GM18951 (cell line): Measurements from ENCODE around the gene LRFN4.

Source experiments
- POLR2A ChIP-seq: IDR thresholded peaks from 4 replicates; pipeline ENCODE4 v1.6.1; 2011; ENCODE audit warnings: mild to moderate bottlenecking; ENCODE audit not compliant: insufficient read length, insufficient read depth; ENCODE audit errors: extremely low read depth
- in situ Hi-C: fragments of 300-500 bp; cut with MboI; formaldehyde crosslinking; loops from one replicate; pipeline ENCODE4 v1.12.0; 2022; ENCODE audit warnings: low sequenced_read_pairs, mixed read lengths, inconsistent platforms; ENCODE audit not compliant: unreplicated experiment

The LRFN4 gene

DNA sequence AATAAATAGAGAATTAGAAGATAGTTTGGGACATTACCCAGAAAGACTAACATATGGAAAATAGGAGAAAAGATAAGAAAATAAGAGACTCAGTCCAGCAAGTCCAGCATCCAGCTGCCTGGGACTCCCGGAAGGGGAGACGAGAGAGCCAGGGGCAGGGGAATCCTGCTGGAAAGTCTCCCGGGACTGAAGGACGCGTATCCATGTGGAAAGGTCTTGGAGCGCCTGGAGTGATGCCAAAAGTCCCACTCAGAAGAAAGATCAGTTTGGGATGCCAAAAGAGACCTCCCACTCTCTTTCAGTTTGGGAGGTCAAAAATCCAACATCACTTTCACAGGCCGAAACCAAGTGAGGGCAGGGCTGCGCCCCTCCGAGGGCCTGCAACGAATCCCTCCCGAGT lies 30.7 kb downstream of the LRFN4 start:
- TF ChIP-seq POLR2A = no peak
- in situ Hi-C loops = no loop called here

DNA sequence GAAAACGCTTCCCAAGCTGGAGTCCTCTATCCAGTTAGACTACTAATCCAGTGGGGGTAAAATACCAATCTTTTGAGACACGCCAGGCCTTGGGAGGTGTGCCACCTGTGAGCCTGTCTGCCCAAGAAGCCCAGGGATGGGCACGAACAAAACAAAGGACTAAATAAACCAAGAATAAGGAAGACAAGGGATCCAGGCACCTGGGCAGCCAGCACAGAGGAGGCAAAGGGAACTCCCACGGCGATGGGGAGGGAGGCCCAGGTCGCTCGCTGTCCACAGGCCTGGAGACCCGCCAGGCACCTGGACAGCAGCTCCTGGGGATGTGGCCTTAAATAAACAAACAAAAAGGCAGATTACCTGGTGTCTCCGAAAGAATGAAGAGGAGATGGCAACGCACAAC lies 31.4 kb downstream of the LRFN4 start:
- no peak for TF ChIP-seq POLR2A

DNA sequence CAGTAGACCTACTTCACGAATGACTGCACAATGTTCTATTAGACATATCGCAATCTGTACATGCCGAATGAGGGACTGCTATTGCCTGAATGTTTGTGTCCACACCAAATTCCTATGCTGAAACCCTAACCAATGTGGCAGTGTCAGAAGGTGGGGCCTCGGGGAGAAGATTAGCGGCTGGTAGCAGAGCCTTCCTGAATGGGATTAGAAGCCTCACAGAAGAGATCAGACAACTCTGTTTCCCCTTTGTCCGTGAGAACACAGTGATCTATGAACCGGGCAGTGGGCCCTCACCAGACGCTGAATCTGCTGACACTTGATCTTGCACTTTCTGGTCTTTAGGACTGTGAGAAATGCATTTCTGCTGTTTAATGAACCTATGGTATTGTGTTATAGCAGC lies 33.1 kb downstream of the LRFN4 start:
- in situ Hi-C loops = no loop called here

More for the DNA sequence above, 31.4 kb downstream of the LRFN4 start:
- in situ Hi-C loops = no loop called here

GRCh38 chr11:66891851-66892660 lies 35.2 kb downstream of the LRFN4 start:
- no peak for TF ChIP-seq POLR2A
- in situ Hi-C loops = no loop called here

More for the DNA sequence above, 33.1 kb downstream of the LRFN4 start:
- TF ChIP-seq POLR2A = no peak

DNA sequence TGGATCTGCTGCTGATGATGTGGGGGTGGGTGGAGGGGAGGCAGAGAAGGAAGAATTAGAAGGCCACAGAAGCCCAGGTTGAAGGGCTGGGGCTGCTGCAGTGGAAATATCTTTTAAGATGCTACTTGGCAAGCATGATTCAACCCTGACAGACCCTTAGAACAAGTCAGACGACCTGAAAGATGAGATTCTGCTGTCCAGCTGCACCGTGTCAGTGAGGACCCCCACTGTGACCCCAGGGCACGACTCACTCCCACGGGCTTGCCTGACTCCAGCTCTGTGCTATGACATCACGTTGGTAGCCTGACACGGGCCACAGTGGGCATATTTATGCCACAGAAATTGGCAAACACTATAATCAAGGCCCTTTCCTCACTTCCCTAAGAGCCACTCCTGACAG lies 36.0 kb downstream of the LRFN4 start:
- TF ChIP-seq POLR2A = no peak
- in situ Hi-C loops = no loop called here

DNA sequence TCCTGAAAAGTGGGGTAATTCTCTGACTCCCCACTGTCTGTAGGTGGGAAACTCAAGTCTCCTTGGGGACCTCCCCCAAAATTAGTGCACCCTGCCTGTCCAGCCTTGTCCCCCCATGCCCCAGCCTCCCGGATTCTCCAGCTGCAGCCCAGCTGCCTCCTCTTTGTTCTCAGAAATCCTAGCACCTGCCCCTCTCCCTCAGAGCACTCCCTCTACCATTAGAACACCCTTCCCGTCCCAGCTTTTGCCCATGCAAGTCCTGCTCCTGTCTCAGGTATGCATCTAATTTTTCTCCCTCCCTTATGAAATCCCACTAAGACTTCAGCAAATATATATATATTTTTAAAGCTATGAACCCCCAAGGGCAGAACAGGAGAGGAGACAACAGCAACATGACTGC lies 37.3 kb downstream of the LRFN4 start:
- in situ Hi-C loops = no loop called here
- no peak for TF ChIP-seq POLR2A

DNA sequence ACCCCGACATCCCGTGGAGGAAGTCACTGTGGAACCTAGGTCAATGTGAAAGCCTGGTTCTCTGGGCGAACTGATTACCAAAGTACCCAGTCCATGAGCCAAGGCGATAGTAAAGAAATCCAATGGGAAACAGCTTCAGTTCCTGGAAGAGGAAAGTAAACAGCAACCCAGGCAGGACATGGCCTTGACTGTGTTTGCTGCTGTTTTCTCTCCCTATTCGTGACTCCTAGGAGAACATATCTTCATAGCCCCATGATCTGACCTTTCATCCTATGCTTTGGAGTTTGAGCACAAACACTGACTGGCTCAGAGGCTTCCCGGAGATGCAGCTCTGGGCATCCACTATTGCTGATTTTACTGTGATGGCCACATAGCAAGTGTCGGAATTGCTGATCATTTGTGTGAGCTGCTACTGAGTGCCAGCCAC lies 45.1 kb downstream of the LRFN4 start:
- no peak for TF ChIP-seq POLR2A
- in situ Hi-C loops = no loop called here

DNA sequence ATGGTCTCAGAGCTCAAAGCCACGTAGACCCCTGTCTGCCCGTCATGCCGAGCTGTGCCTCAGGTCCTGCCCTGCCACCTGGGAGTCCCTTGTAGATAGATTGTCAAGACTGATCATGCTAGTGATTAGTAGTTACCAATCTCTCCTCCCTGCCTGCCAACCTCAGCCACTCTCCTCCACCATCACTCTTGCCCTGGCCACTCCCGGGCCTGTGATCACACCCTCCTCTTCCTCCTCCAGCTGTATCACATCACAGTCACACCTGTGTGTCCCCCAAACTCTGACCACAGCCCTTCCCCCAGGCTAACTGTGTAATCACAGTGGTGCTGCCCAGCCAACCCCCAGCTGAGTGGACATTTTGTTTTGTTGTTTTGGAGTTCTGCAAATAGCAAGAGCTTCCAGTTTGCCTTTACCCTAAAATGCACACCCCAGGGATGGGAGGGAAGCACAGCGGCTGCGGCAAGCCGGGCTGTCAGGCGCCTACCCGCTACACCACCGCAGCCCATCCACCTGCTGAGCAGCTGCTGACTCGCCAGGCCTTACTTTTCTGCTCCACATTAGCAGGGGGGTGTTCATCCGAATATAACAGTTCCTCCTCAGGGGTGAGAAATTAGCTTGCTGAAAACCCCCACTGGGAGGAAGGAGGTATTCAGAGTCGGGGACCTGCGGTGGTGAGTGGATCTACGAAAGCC lies 45.8 kb downstream of the LRFN4 start:
- in situ Hi-C loops = no loop called here
- TF ChIP-seq POLR2A = no peak

DNA sequence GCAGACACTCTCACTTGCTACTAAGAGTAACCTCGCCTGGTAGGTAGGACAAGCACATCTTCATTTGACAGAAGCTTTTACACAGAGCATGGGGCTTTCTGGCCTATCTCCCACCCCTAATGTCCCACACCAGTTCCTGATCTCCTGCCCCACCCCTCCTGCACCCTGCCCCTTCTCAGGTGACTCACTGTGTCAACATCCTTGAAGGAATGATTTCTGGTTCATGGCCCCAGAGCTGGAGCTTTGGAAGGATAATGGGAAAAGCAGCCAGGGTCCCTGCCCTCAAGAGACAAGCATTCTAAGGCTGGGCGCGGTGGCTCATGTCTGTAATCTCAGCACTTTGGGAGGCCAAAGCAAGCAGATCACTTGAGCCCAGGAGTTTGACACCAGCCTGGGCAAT lies 47.2 kb downstream of the LRFN4 start:
- no peak for TF ChIP-seq POLR2A
- in situ Hi-C loops = no loop called here

- no peak for TF ChIP-seq POLR2A
- in situ Hi-C loops = no loop called here
Observed at GRCh38 chr11:66904561-66904960, 47.7 kb downstream of the LRFN4 start.

DNA sequence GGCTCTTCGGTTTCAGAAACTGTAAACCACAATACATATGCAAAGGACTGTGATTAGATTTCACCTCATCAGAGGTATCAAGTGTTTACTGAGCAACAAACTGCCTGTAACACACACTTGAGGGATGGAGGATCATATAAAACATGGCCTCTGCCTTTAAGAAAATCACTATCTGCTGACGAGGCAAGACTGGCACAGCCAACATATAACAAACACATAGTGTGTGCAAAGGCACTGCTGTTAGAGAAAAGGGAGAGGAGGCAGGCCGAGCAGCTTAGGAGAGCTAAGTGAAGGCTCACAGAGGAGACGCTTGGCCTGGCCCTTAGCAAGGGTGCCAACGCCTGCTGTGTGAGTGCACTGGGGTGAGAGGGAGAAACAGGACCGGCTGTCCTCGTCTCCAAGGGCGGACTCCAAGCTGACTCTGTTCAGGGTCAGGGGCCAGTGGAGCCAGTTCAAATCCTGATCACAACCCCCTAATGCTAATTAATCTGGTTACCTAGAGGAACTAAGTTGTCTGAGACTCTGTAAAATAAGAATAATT lies 48.2 kb downstream of the LRFN4 start:
- in situ Hi-C loops = no loop called here
- no peak for TF ChIP-seq POLR2A

GRCh38 chr11:66905631-66906030 lies 48.8 kb downstream of the LRFN4 start:
- TF ChIP-seq POLR2A = no peak
- in situ Hi-C loops = no loop called here

- TF ChIP-seq POLR2A = no peak
- in situ Hi-C loops = no loop called here
Observed at GRCh38 chr11:66906061-66906733, 49.3 kb downstream of the LRFN4 start.

- no peak for TF ChIP-seq POLR2A
- in situ Hi-C loops = no loop called here
Observed at GRCh38 chr11:66907751-66908630, 51.1 kb downstream of the LRFN4 start.
